C4-2B (cell line): ENCODE data around the gene UGT1A7.

Experiments
- ZFX ChIP-seq: fragments of 450-650 bp; IDR thresholded peaks from 2 replicates; pipeline ENCODE4 v1.6.1; 2017
- TF ChIP-seq, protein P1 (sequence below): fragments of 450-650 bp; conservative IDR thresholded peaks from 2 replicates; pipeline ENCODE4 v1.5.1; 2017; ENCODE audit warnings: mild to moderate bottlenecking

DNA sequence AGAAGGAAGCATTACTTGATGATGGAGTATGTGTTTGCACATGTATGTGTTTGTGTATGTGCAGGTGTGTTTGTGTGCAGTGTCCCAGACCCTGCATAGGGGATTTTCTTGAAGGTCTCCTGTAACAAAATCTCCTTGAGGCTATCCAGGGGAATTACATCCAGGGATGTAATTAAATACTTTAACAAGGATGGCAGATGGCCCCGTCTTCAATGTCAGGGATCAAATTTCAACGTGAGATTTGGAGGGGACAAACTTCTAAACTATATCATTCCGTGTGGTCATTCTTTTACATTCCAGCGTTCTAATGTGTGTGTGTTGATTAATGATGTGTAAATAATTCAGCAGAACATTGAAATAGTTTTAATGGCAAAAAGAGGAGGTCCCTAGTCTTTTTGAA is 6.7 kb upstream of the UGT1A7 start:
- TF ChIP-seq, protein P1, sequence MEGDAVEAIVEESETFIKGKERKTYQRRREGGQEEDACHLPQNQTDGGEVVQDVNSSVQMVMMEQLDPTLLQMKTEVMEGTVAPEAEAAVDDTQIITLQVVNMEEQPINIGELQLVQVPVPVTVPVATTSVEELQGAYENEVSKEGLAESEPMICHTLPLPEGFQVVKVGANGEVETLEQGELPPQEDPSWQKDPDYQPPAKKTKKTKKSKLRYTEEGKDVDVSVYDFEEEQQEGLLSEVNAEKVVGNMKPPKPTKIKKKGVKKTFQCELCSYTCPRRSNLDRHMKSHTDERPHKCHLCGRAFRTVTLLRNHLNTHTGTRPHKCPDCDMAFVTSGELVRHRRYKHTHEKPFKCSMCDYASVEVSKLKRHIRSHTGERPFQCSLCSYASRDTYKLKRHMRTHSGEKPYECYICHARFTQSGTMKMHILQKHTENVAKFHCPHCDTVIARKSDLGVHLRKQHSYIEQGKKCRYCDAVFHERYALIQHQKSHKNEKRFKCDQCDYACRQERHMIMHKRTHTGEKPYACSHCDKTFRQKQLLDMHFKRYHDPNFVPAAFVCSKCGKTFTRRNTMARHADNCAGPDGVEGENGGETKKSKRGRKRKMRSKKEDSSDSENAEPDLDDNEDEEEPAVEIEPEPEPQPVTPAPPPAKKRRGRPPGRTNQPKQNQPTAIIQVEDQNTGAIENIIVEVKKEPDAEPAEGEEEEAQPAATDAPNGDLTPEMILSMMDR: peak; percentile 37
- no peak for TF ChIP-seq ZFX
